Panc1 (cell line): ENCODE data around the gene ORMDL2.

Experiments
- POLR2AphosphoS5 ChIP-seq: IDR thresholded peaks from 2 replicates; pipeline ENCODE4 v1.6.1; 2012; ENCODE audit warnings: mild to moderate bottlenecking, low read depth, low read length, moderate library complexity
- SIN3A ChIP-seq: IDR thresholded peaks from 2 replicates; pipeline ENCODE4 v1.6.1; 2012; ENCODE audit warnings: low read depth, mild to moderate bottlenecking, low read length, moderate library complexity, borderline replicate concordance; ENCODE audit not compliant: insufficient read depth
- TF ChIP-seq, protein P1 (sequence below): fragments of 450-650 bp; IDR thresholded peaks from 2 replicates; pipeline ENCODE4 v1.5.1; 2017; ENCODE audit warnings: mild to moderate bottlenecking
- TF ChIP-seq, protein P2 (sequence below), 2 experiments: IDR thresholded peaks; 2 replicates each; pipeline ENCODE4 v1.6.1; 2011 to 2012; ENCODE audit warnings: low read depth in 2 of 2, control low read depth in 1 of 2, low read length in 1 of 2, mild to moderate bottlenecking in 1 of 2, moderate library complexity in 1 of 2; ENCODE audit not compliant: insufficient read depth in 1 of 2

DNA sequence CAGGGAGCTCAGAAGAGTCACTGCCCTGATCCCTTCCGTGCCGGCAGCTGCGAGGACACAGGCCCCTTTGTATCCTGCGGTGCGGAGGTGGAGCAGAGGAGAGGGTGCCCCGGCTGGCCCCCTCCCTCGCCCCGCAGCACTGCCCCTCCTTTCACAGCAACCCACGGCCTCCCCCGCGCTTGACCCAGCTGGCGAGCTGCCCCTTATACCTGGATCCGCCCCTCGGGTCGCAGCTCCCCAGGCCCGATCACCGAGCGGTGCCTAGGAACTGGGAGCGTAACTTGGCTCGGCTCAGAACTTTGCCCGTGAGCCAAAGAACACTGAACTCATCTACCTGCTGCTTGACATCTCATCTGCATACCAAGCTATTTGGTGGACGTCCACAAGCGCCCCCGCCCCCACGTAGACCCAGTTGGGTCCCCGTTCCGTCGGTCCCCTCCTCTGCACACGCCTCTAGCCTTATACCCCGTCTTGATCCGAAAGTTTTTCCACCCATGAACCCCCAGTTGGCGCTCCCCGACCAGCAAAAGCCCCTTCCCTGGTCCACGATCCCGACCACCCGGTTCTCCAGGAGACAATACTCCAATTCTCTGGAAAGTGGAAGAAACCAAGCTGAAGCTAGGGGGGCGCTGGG lies 12.2 kb downstream of the ORMDL2 start:
- TF ChIP-seq SIN3A (no peak), POLR2AphosphoS5 (no peak)
- TF ChIP-seq, protein P1, sequence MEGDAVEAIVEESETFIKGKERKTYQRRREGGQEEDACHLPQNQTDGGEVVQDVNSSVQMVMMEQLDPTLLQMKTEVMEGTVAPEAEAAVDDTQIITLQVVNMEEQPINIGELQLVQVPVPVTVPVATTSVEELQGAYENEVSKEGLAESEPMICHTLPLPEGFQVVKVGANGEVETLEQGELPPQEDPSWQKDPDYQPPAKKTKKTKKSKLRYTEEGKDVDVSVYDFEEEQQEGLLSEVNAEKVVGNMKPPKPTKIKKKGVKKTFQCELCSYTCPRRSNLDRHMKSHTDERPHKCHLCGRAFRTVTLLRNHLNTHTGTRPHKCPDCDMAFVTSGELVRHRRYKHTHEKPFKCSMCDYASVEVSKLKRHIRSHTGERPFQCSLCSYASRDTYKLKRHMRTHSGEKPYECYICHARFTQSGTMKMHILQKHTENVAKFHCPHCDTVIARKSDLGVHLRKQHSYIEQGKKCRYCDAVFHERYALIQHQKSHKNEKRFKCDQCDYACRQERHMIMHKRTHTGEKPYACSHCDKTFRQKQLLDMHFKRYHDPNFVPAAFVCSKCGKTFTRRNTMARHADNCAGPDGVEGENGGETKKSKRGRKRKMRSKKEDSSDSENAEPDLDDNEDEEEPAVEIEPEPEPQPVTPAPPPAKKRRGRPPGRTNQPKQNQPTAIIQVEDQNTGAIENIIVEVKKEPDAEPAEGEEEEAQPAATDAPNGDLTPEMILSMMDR: no peak
- TF ChIP-seq, protein P2, sequence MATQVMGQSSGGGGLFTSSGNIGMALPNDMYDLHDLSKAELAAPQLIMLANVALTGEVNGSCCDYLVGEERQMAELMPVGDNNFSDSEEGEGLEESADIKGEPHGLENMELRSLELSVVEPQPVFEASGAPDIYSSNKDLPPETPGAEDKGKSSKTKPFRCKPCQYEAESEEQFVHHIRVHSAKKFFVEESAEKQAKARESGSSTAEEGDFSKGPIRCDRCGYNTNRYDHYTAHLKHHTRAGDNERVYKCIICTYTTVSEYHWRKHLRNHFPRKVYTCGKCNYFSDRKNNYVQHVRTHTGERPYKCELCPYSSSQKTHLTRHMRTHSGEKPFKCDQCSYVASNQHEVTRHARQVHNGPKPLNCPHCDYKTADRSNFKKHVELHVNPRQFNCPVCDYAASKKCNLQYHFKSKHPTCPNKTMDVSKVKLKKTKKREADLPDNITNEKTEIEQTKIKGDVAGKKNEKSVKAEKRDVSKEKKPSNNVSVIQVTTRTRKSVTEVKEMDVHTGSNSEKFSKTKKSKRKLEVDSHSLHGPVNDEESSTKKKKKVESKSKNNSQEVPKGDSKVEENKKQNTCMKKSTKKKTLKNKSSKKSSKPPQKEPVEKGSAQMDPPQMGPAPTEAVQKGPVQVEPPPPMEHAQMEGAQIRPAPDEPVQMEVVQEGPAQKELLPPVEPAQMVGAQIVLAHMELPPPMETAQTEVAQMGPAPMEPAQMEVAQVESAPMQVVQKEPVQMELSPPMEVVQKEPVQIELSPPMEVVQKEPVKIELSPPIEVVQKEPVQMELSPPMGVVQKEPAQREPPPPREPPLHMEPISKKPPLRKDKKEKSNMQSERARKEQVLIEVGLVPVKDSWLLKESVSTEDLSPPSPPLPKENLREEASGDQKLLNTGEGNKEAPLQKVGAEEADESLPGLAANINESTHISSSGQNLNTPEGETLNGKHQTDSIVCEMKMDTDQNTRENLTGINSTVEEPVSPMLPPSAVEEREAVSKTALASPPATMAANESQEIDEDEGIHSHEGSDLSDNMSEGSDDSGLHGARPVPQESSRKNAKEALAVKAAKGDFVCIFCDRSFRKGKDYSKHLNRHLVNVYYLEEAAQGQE (IDR thresholded peaks at IDR 0.05; ENCODE audit: insufficient read depth in 1 of 2, low read depth in 2 of 2, low read length in 1 of 2): no peak
